Measurements from ENCODE around the gene CHPF.
A peak's percentile ranks its signal among the peaks of the same experiment; 100 is the strongest.

Gene CHPF

DNA sequence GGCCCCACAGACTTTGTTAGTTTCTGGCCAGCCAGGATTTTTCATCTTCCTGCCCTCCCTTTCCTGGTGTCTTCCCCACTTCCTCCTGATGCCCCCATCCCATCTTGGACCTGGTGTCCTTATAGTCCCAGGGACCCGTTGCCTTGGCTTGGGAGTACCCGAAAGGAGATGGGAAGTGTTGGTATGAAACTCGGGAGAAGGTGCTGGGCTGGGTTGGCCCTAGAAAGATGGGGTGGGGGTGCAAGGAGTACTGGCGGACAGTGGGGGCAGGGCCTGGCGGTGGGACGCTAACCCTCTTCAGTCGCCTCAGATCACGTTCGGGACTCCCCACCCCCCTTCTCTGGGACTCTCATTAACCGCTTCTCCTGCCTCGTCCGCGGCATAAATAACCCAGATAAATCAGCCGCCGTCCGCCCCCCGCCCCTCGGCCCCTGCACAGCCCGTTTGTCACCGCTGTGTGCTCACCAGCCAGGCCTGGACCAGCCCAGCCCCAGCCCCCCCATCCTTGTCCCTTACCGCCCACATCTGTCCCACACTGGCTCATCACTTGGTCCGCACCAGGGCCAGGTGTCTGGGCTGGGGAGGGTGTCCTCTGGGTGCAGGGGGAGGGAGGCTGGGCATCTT is 33.0 kb downstream of the CHPF start:
- DNase-seq: no peak

DNA sequence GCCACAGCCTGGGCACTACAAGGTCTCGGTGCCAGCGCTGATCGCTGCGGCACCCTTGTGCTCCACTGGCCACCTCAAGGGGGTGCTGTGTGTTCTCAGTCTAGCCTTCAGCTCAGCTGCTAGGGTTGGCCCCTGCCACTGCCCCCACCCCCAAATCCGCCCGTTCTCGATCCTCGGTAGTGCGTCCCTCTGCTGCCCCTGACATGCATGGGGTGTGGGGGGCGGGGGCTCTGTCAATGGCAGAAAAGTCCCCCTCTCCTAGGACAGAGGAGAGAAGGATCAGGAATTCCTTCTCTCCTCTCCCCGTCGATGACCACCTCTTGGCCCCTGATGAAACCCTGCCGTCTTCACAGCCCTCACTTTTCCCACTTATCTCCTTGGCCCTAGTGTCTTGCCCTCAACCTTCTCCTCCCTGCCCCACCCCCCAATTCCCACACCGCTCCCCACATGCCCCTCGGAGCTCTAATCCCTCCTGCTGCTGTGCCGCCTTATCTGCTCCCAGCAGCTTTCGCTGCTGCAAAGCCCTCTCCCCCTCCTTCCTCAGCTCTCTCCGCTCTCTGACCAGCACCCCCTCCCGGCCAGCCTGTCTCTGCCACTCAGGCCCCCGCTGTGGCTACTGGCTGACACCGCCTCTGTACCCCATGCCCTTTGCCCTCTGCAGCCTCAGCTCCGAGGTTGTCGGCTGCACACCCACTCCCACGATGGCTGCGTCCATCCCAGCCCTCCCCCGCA is 33.7 kb downstream of the CHPF start:
- DNase-seq: peak; percentile 23 to 43

DNA sequence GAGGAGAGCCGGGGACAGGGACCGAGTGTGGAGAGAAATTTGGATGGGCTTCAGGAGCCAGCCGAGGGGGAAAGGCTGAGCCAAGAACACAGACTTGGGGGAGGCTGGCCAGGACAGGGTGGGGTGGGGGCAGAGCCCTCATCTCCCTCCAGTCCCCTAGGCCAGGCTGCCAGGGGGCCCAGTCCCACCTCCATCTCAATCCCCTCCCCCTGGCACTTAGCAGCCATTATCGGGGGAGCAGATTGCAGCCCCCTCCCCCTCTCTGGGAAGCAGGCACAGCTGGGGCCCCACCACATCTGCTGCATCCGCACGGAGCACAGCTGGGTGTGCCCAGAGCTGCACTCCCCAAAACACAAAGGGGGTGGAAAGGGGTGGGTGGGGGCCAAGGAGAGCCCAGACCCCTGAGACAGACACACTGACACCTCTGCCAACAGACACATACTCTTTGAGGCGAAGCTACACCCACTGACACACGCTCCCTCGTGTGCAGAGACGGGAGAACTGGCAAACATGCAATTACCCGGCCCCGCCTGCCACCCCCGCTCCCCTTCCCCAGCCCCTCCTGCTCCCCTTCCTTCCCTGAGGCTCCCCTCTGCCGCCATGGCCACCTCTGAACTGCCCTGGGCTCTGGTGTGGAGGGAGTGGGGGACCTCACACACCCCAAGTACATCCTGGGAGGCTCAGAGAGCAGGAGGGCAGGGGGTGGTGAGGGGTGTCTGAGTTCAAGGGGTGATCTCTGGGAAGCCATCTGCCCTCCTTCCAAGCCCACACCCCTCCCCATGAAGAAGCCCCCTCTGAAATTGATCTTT is 34.4 kb downstream of the CHPF start:
- DNase-seq: no peak

DNA sequence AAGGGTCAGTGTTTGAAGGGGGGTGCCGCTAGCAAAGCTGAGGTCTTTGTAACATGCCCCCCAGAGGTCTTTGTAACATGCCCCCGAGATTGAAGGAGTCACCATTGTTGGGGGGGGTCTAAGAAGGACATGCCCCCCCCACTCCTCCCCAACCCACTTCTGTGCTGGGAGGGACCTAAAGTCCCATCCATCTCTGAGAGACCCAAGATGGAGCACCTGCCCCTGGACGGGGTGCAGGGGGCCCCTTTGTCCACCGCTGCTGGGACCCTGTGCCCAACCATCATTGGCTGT is 35.2 kb downstream of the CHPF start:
- no peak for DNase-seq

- no peak for DNase-seq
These were observed 35.8 kb downstream of the CHPF start for GRCh38 chr2:219507581-219508443.

DNA sequence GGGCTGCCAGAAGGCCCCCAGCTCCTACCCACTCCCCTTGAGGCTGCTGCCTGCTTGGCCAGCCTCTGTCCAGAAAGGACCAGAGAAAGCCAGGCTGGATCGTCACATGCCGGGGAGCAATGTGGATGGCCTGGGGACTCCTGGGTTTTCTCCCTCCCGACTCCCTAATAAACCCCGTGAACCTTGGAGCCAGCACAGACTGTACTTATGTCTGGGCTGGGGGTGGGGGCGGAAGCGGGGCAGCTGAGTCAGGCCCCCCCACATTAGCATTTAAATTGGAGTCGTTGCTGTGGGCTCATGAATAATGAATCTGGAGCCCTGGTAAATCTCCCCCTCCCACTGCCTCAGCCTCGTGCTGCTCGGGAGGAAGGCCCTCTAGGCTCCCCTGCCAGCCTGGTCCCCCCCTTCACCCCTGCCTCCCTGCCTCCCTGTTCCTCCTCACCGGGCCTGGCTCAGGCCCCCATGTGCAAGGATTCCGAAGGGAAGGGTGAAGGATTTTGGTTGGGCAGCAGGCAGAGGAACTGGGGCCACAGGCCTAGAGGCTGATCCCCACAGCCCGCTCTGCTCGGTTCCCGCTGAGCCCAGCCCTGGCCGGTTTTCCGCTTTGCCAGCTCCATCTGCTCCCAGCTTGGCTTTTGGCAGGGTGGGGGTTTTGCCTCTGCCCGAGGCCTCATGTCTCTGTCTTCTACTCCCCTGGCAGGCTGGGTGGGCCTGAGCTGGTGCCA is 36.6 kb downstream of the CHPF start:
- DNase-seq: no peak

GRCh38 chr2:219506153-219506801 is 37.3 kb downstream of the CHPF start:
- DNase-seq: no peak

- no peak for DNase-seq
These were observed 38.0 kb downstream of the CHPF start for GRCh38 chr2:219505585-219505984.

DNA sequence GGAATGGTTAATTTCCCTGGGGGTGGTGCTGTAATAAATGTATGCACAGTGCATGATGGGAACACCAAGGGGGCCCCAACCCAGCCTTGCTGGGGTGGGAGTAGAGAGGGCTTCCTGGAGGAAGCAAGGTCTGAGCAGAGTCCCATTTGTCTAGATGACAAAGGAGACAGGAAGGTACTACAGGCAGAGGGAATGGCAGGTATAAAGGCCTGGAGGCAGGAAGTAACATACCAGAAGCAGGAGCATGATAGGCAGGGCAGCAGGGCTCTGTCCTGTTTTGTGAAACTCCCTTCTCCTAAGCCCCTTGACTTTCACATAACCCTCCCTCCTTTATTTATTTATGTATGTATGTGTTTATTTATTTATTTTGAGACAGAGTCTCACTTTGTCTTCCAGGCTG is 41.0 kb downstream of the CHPF start:
- no peak for DNase-seq

- DNase-seq: no peak
These were observed 41.8 kb downstream of the CHPF start for GRCh38 chr2:219501849-219502248.

DNA sequence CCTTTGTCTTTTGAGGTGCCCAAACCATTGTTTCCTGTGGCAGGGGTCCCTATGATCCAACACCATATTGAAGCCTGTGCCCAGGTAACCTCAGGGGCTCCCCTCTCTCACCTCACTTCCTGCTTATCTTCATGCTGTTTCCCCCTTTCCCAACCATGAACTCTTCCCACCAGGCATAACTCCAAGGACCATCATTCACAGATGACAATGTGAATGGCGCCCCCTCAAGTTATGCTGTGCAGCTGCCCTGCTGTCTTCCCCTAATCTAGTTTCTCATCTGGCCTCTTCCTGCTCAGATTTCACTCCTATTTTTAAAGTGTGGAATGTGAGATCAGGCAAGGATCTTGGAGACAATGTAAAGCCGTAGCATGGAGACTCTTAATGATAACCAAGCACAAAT is 43.5 kb downstream of the CHPF start:
- DNase-seq: no peak

DNA sequence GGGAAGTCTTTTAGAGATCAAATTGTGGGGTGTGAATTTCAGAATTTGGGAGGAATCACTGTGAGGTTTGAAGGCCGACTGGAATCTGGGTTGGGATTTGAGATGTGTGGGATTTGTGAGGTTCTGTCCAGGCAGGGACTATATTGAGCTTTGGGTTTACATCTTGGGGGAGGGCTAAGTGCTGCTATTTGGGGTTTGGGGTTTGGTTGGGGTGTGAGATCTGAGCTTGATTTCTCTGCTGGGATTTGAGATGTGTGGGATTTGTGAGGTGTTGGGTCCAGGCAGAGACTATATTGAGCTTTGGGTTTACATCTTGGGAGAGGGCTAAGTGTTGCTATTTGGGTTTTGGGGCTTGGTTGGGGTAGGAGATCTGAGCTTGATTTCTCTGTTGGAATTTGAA is 44.1 kb downstream of the CHPF start:
- DNase-seq: no peak

GRCh38 chr2:219499058-219499307 is 44.6 kb downstream of the CHPF start:
- DNase-seq: no peak

GRCh38 chr2:219498280-219499057 is 45.1 kb downstream of the CHPF start, which contains the start of gene GMPPA:
GMPPA (plus strand) TSS chr2:219498891; CDS start chr2:219499976, 1,085 bp downstream.
- DNase-seq: peak; percentile 96 to 99

- DNase-seq: peak; percentile 75 to 85
These were observed 45.9 kb downstream of the CHPF start for GRCh38 chr2:219497495-219498279.

GRCh38 chr2:219496825-219497494 is 46.6 kb downstream of the CHPF start:
- no peak for DNase-seq

GRCh38 chr2:219496247-219496824 is 47.3 kb downstream of the CHPF start:
- no peak for DNase-seq

- peak; percentile 31 to 71 for DNase-seq
These were observed 48.0 kb downstream of the CHPF start for GRCh38 chr2:219495531-219496122.

DNA sequence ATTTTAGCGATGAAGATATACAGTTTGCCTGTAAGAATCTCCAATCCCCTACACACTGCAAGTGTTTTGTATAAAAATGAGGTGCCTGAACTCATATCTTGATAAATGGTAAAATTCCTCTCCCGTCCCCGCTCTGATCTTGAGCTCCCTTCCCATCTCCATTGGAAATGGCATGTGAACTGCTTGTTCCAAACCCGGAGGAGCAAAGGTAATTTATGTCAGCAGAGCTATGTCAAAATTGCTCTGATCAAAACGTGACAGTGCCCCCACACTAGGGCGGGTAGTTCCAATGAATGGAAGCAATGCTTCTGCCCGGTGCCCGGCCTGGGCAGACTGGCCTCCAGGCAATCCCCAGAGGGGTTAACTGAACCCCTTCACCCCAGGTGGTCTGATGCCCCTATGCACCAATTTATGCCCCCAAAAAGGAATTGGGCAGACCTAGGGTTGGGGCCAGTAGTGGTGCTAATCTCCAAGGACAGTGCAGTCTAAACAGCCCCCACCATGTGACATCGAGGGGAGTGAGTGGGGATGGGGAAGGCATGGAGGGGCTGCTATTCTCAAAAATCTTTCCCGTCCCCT is 48.6 kb downstream of the CHPF start:
- DNase-seq: no peak

All from inflammatory macrophage treated with lipopolysaccharide for 1 hour (primary cell).